Measurements from ENCODE around the gene SORCS3.

SORCS3 gene

GRCh38 chr10:104646146-104646545 lies 5.1 kb downstream of the SORCS3 start:
- DNase-seq (ENCODE audit: low spot score), result peak; percentile 27

- peak; percentile 82 for DNase-seq (ENCODE audit: low spot score)
Measured at GRCh38 chr10:104648421-104648820, 7.3 kb downstream of the SORCS3 start.

GRCh38 chr10:104650072-104650471 lies 9.0 kb downstream of the SORCS3 start:
- peak; percentile 32 for DNase-seq (ENCODE audit: low spot score)

- no peak for DNase-seq (ENCODE audit: low spot score)
Measured at GRCh38 chr10:104650635-104651331, 9.7 kb downstream of the SORCS3 start.

DNA sequence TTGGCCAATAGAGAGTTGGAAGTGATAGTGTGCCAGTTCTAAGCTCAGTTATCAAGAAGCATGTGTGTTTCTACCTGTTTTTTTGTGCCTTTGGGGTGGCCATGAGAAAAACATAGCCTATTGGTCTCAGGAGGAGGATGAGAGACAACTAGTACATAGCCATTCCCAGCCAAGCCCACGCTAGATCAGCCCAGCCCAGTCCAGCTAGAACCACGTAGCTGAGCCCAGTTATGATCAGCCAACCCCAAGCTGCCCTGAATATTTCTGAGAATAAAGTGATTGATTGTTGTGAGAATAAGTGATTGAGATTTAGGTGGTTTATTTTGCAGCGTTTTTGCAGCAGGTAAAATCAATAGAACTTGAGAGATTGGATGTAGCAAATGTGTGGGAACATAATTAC lies 15.9 kb downstream of the SORCS3 start:
- no peak for DNase-seq (ENCODE audit: low spot score)

DNA sequence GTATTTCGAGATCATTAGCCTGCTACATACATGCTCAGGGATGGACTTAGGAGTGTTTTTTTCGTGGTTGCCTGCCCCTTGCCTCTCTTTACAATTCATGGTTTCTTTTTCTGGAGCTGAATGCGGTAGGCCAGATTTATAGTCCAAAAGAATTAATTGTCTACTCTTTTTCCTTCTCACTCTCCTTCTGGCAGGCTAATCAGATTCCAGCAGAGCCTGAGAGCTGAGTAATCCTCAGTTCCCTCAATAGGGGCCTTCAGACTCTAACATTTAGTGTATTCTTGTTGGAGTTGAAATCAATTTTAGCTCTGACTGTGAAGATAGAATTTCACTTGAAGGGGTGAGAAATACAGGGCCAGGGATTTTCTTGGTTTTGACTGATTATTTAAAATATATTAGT lies 16.4 kb downstream of the SORCS3 start:
- peak; percentile 42 for DNase-seq (ENCODE audit: low spot score)

DNA sequence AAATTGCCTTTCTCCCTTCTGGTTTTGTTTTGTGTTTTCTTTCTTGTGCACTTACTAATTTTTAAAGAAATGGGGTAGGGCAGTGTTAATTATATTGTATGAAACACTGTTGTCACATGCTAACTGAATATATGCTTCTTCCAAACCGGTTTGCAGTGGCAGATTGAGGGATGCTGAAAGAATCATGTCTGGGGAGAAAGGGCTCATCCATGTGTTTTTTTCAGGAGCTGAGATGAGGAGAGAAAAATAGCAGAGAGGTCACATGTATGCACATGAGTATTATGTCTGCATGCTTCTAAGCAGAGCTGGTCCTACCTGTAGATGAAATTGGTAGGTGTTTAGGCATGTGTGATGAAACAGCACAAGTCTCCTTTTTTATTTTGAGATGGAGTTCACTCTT lies 17.0 kb downstream of the SORCS3 start:
- no peak for DNase-seq (ENCODE audit: low spot score)

DNA sequence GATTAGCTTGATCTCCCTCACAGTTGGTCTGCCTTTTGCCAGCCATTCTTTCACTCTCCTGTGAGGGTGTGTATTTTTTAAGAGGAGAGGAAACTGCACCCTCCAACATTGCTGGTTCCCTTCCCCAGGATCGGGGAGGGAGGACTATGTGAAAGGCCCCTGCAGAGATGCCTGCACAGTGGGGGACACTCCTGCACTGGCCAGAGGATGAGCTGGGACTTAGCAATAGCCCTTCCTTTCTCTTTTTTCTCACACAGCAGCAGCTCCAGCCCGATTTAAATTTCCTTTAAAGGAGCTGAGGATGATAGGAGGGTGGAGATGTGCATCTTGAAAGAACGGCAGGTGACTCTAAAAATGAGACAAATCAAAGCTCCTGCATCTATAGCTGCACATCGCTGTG lies 18.7 kb downstream of the SORCS3 start:
- no peak for DNase-seq (ENCODE audit: low spot score)

DNA sequence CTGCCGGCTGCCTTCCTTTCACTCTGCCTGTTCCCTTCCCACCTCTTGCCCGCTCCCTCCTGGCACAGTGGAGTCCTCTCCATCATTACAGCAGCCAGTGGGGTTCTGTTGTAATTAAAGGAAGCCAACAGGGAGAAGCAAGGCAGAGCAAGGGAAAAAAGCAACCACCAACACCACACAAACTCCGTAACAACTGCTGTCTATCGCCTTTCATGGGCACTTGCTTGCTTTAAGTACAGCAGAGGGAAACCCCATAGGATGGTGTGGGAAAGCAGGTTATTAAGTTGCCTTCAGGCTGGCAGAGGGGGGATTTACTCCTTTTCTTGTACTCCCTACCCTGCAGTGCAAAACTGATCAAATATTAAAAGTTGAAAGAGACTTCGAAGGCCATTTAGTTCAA lies 22.0 kb downstream of the SORCS3 start:
- no peak for DNase-seq (ENCODE audit: low spot score)

GRCh38 chr10:104663563-104663962 lies 22.5 kb downstream of the SORCS3 start:
- DNase-seq (ENCODE audit: low spot score), result no peak

DNA sequence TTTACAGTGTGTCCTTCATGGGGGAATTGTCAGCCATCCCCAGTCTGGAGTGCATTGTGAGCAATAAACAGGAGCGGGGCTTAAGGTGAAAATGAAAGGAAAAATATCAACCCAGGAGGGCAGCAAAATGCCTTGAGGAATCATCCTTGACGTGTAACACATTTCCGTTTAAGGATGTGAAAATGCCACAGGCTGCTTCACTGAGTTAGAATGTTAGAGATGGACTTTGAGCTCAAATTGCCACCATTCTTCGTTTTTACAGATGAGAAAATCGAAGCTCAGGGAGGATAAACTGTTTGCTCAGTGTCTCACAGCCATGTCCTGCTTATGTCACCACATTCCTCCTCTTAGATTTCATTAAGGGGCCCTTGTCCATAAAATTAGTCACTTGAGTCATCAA lies 23.1 kb downstream of the SORCS3 start:
- DNase-seq (ENCODE audit: low spot score), result peak; percentile 65

- no peak for DNase-seq (ENCODE audit: low spot score)
Measured at GRCh38 chr10:104665174-104665573, 24.1 kb downstream of the SORCS3 start.

GRCh38 chr10:104666106-104666505 lies 25.0 kb downstream of the SORCS3 start:
- DNase-seq (ENCODE audit: low spot score), result no peak

DNA sequence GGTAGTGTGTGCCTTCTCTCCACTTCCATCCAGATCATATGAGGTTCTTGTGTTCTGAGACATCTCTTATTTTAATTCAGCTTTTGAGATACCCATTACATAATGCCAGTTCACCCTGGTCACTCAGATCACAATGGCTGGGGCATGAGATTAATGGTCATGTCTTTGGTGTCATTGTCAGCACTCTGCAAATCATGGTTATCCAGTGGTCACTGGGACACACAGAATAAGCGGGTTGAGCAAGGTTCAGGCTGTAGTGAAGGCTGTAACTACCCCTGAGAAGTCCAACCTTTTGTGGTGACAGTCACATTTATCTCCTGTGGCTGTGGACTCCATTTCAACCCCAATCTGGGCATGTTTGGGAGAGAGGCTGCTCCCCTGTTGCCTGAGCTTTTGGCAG lies 35.8 kb downstream of the SORCS3 start:
- DNase-seq (ENCODE audit: low spot score), result no peak

DNA sequence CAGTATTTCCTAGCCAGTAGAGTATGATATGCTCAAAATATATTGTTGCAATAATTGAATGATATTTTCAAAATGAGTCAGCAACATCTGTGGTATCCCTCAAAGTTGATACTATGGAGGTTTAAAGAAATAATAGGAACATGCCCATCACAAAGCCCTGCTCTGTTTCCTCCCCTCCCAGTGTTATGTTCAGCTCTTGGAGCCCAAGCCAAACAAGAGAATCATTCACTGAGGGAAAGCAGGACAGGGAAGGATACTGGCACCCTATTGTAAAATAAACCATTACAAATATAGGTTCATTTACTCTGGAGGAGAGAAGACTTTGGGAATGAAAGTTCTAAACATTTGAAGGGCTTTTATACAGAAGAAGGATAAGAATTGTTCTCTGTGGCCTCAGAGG lies 37.6 kb downstream of the SORCS3 start:
- DNase-seq (ENCODE audit: low spot score), result no peak

- peak; percentile 85 for DNase-seq (ENCODE audit: low spot score)
Measured at GRCh38 chr10:104680467-104681401, 39.6 kb downstream of the SORCS3 start.

DNA sequence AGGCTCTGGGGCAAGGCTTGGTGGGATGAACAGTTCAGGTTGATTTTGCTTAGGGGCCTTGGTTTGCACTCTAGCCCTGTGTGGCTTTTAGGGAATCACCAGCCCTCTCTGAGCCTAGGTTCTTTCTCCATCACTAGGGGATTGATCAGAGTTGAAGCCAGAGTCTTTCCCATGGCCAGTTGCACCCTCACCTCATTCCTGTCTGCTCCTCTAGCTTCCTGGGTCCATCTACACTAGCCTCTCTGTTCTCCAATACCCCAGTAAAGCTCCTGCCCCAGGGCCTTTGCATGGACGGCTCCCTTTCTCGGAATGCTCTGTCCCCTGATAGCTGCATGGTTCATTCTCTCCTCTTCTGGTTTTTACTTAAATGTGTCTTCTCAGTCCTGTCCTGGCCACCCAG lies 40.4 kb downstream of the SORCS3 start:
- no peak for DNase-seq (ENCODE audit: low spot score)

- DNase-seq (ENCODE audit: low spot score), result no peak
Measured at GRCh38 chr10:104683567-104683966, 42.5 kb downstream of the SORCS3 start.

GRCh38 chr10:104686829-104687228 lies 45.7 kb downstream of the SORCS3 start:
- DNase-seq (ENCODE audit: low spot score), result no peak

- DNase-seq (ENCODE audit: low spot score), result no peak
Measured at GRCh38 chr10:104688251-104689042, 47.4 kb downstream of the SORCS3 start.

DNA sequence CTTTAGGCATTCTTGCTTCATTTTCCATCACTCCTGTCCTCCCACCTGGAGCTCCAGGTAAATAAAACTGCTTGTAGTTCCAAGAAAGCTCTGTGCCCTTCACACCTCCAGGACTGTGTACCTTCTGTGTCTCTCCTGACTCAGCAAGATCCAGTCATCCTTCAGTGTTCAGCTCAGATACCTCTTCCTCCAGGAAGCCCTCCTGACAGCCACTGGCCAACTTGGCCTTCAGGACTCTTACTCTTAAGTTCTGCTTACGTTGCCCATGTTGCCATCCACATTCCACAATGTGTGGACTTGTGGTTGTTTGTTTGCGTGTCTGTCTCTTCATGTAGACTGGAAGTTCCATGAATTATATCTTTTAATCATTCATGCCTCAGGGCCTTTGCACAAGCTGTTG lies 48.0 kb downstream of the SORCS3 start:
- no peak for DNase-seq (ENCODE audit: low spot score)

GRCh38 chr10:104689547-104689946 lies 48.5 kb downstream of the SORCS3 start:
- no peak for DNase-seq (ENCODE audit: low spot score)

DNA sequence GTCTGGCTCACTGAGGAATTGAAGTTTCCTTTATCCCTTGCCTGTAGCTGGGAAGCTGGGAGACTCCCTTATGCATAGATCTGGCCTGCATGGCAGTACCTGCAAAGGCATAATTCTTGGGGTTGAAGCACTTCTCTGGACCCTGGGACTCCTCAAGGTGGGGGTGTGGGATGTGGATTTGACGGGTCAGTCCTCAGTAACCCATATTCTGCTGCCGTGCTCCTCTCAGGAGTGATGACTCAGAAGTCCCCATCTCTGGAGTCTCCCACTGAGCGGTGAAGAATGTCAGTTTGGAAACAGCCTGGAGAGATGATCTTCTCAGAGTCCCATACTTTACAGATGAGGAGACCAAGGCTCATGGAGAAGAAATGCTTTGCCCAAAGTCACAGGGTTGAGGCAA lies 49.0 kb downstream of the SORCS3 start:
- no peak for DNase-seq (ENCODE audit: low spot score)

Measured in kidney tubule cell (primary cell).